Measurements from ENCODE around the gene BEGAIN. TPM values are rescaled to one million over a fixed set of nuclear protein-coding genes. Genes with fewer than 3 reads are reported as not detected.
A peak's percentile ranks its signal among the peaks of the same experiment; 100 is the strongest.

BEGAIN gene
- 1 to 10 TPM in 7 of 9 donors, under 1 TPM in 2; 0.39 to 9.4 (median 2.4) TPM for total RNA-seq
- 10 to 100 TPM in 2 of 3 donors, 1 to 10 TPM in 1; 2.5 to 59.0 (median 13.7) TPM for polyA plus RNA-seq
- long read RNA-seq, donor 1, result 0 reads
- long read RNA-seq, donor 2, partial matches to known transcripts, result 0 of 1 reads
- long read RNA-seq, donor 2, other reads (novel, unspliced or antisense), result 0 of 1 reads
- long read RNA-seq, donor 3, partial matches to known transcripts, result 3,141 of 3,343 reads
- long read RNA-seq, donor 3, other reads (novel, unspliced or antisense), result 202 of 3,343 reads
- long read RNA-seq, donor 4, result 0 reads
- long read RNA-seq, donor 5, partial matches to known transcripts, result 0 of 5 reads
- long read RNA-seq, donor 5, other reads (novel, unspliced or antisense), result 2 of 5 reads
- long read RNA-seq, donor 6, partial matches to known transcripts, result 0 of 2 reads
- long read RNA-seq, donor 6, other reads (novel, unspliced or antisense), result 2 of 2 reads
- long read RNA-seq, donor 7, result 0 reads
- long read RNA-seq, donor 8, partial matches to known transcripts, result 8,863 of 9,154 reads
- long read RNA-seq, donor 8, other reads (novel, unspliced or antisense), result 291 of 9,154 reads
- long read RNA-seq, donor 9, result 0 reads
- long read RNA-seq, donor 10, full-length matches to known transcripts, result 1 of 1 reads
- long read RNA-seq, donor 10, partial matches to known transcripts, result 0 of 1 reads
- long read RNA-seq, donor 10, other reads (novel, unspliced or antisense), result 0 of 1 reads

GRCh38 chr14:100587086-100587762 lies at the start of gene BEGAIN:
BEGAIN (minus strand) TSS chr14:100587417; CDS start chr14:100587290, 127 bp downstream.
- peaks cover 10% of the 10 kb centered on the region for H3K27me3 ChIP-seq
- H3K27ac ChIP-seq, result peak within 1 kb of the TSS in 1 of 5 donors; percentile 5
- no peaks in the 10 kb centered on the region for H3K9me3 ChIP-seq (replicated peaks in 1 of 3)
- 1 to 16% (median 6%) methylated on average over 4 to 89 of the region's 90 CpGs for WGBS, 4 donors
- H3K4me1 ChIP-seq (replicated peaks in 1 of 2), result peaks cover 4 to 5% of the 10 kb centered on the region in 2 donors
- no peak for TF ChIP-seq CTCF (IDR thresholded peaks at IDR 0.05)
- TF ChIP-seq POLR2A (IDR thresholded peaks at IDR 0.05), result no peak
- H3K36me3 ChIP-seq (replicated peaks in 1 of 2), result no peaks in the 10 kb centered on the region
- peak within 1 kb of the TSS in 2 of 4 donors; percentile 32 to 53 for H3K4me3 ChIP-seq
- intact Hi-C loops (cut with DNase I), result no loop called here
- DNase-seq, result peak in 1 of 7 donors; percentile 4

- intact Hi-C loops (cut with DNase I), result no loop called here
- Histone ChIP-seq H3K27me3 (no peaks in the 10 kb centered on the region), H3K9me3 (replicated peaks in 1 of 3) (no peaks in the 10 kb centered on the region), H3K27ac (no peak overlapping the region), H3K4me1 (replicated peaks in 1 of 2) (no peaks in the 10 kb centered on the region), H3K4me3 (no peak overlapping the region), H3K36me3 (replicated peaks in 1 of 2) (no peaks in the 10 kb centered on the region)
- WGBS, 4 donors, result 88 to 97% (median 92%) methylated on average over 10 to 14 of the region's 14 CpGs
- DNase-seq, result no peak
- TF ChIP-seq CTCF (IDR thresholded peaks at IDR 0.05) (no peak), POLR2A (IDR thresholded peaks at IDR 0.05) (no peak)
Observed at GRCh38 chr14:100636559-100636958, 49.3 kb upstream of the BEGAIN start.

GRCh38 chr14:100634026-100634425 lies 46.8 kb upstream of the BEGAIN start:
- no peaks in the 10 kb centered on the region for H3K4me1 ChIP-seq (replicated peaks in 1 of 2)
- intact Hi-C loops (cut with DNase I), result no loop called here
- H3K4me3 ChIP-seq, result no peak overlapping the region
- no peaks in the 10 kb centered on the region for H3K9me3 ChIP-seq (replicated peaks in 1 of 3)
- DNase-seq, result no peak
- no peaks in the 10 kb centered on the region for H3K27me3 ChIP-seq
- no peaks in the 10 kb centered on the region for H3K36me3 ChIP-seq (replicated peaks in 1 of 2)
- no peak overlapping the region for H3K27ac ChIP-seq
- TF ChIP-seq POLR2A (IDR thresholded peaks at IDR 0.05) (no peak), CTCF (IDR thresholded peaks at IDR 0.05) (no peak)
- 75 to 84% (median 80%) methylated on average over 6 to 11 of the region's 11 CpGs for WGBS, 4 donors

GRCh38 chr14:100633406-100633805 lies 46.2 kb upstream of the BEGAIN start:
- Histone ChIP-seq H3K27ac (no peak overlapping the region), H3K9me3 (replicated peaks in 1 of 3) (no peaks in the 10 kb centered on the region), H3K27me3 (no peaks in the 10 kb centered on the region), H3K36me3 (replicated peaks in 1 of 2) (no peaks in the 10 kb centered on the region), H3K4me1 (replicated peaks in 1 of 2) (no peaks in the 10 kb centered on the region), H3K4me3 (no peak overlapping the region)
- intact Hi-C loops (cut with DNase I), result no loop called here
- TF ChIP-seq CTCF (IDR thresholded peaks at IDR 0.05) (no peak), POLR2A (IDR thresholded peaks at IDR 0.05) (no peak)
- 78 to 84% (median 82%) methylated on average over 4 to 10 of the region's 10 CpGs for WGBS, 4 donors
- no peak for DNase-seq

Data from adrenal gland (tissue), 19 donors.